HEK293T (cell line): ENCODE results near the gene KRT75.

Source experiments
- NFRKB ChIP-seq: fragments of 450-650 bp; IDR thresholded peaks from 2 replicates; pipeline ENCODE4 v1.6.1; 2016; ENCODE audit warnings: mild to moderate bottlenecking, moderate library complexity
- SUZ12 ChIP-seq: fragments of 450-650 bp; IDR thresholded peaks from 2 replicates; pipeline ENCODE4 v1.6.1; 2016; ENCODE audit warnings: mild to moderate bottlenecking

GRCh38 chr12:52454411-52455201, 20.4 kb upstream of the KRT75 start:
- TF ChIP-seq NFRKB (no peak), SUZ12 (no peak)
